K562 (cell line): ENCODE data around the gene ZNF41. TPM values are rescaled to one million over a fixed set of nuclear protein-coding genes. Genes with fewer than 3 reads are reported as not detected.

Source experiments
- CBFA2T2 ChIP-seq: fragments of 450-650 bp; conservative IDR thresholded peaks from 2 replicates; pipeline ENCODE4 v1.6.1; 2017; ENCODE audit warnings: mild to moderate bottlenecking
- FOXJ2 ChIP-seq: fragments of 200-800 bp; sonication (Bioruptor generic); IDR thresholded peaks from 2 replicates; pipeline ENCODE4 v1.6.1; 2016; ENCODE audit warnings: missing genetic modification characterization, missing compliant biosample characterization
- HMGN3 ChIP-seq: IDR thresholded peaks from 2 replicates; pipeline ENCODE4 v1.6.1; 2011; ENCODE audit warnings: borderline replicate concordance, low read depth, mild to moderate bottlenecking, mixed read lengths, low read length; ENCODE audit not compliant: insufficient read length; ENCODE audit errors: extremely low read depth
- IRF2 ChIP-seq: sonication (generic); formaldehyde crosslinking; IDR thresholded peaks from 2 replicates; pipeline ENCODE4 v1.8.1; 2022; ENCODE audit warnings: mild to moderate bottlenecking, missing genetic modification reagents
- MAZ ChIP-seq, 2 experiments: fragments of 450-650 bp in 1 of 2; sonication (generic) in 1 of 2; formaldehyde crosslinking; IDR thresholded peaks in 1 of 2; conservative IDR thresholded peaks in 1 of 2; 2 replicates each; pipeline versions ENCODE4 v1.4.0 to v1.5.0; 2020; ENCODE audit warnings: mild to moderate bottlenecking in 1 of 2, missing genetic modification reagents in 1 of 2
- NFXL1 ChIP-seq: fragments of 450-650 bp; formaldehyde crosslinking; IDR thresholded peaks from 2 replicates; pipeline ENCODE4 v1.4.0; 2021; ENCODE audit warnings: mild to moderate bottlenecking
- SMARCE1 ChIP-seq: fragments of 450-650 bp; IDR thresholded peaks from 2 replicates; pipeline ENCODE4 v1.7.1; 2016; ENCODE audit warnings: mild to moderate bottlenecking
- polyA plus RNA-seq, 8 experiments: library from polyadenylated mRNA; depleted of rRNA in 4 of 8; stranded (reverse) in 5 of 8; unstranded in 3 of 8; fragments of >200 nt; fragmentation: Nextera tagmentation in 2 of 8; fragmentation: Illumina TruSeq in 1 of 8; extraction: Ambion mirVana in 2 of 8; extraction: Trizol in 1 of 8; gene quantifications; 2 replicates each; pipeline versions ENCODE4 v1.2.1 to v1.2.3, GENCODE V29; 2011 to 2014; ENCODE audit warnings: inconsistent platforms in 1 of 8, missing spikeins in 1 of 8
- total RNA-seq, 7 experiments: library from RNA; depleted of rRNA in 6 of 7; stranded (reverse); fragments of >200 nt in 6 of 7; fragmentation: Illumina TruSeq in 2 of 7; extraction: Trizol in 2 of 7; gene quantifications; 2 replicates each; pipeline versions ENCODE4 v1.2.1 to v1.2.3, GENCODE V29; 2011 to 2021; ENCODE audit warnings: low replicate concordance in 1 of 7
- TF ChIP-seq, protein P1 (sequence below), 2 experiments: fragments of 450-650 bp in 1 of 2; sonication (generic) in 1 of 2; formaldehyde crosslinking in 1 of 2; IDR thresholded peaks in 1 of 2; conservative IDR thresholded peaks in 1 of 2; 2 replicates each; pipeline versions ENCODE4 v1.6.1 to v1.8.1; 2016 to 2023; ENCODE audit warnings: mild to moderate bottlenecking in 2 of 2, moderate library complexity in 2 of 2, inconsistent platforms in 1 of 2, missing genetic modification reagents in 1 of 2
- TF ChIP-seq, protein P2 (sequence below): sonication (generic); formaldehyde crosslinking; IDR thresholded peaks from 2 replicates; pipeline ENCODE4 v1.8.0; 2022; ENCODE audit warnings: missing genetic modification reagents, mild to moderate bottlenecking, borderline replicate concordance
- TF ChIP-seq, protein P3 (sequence below), 3 experiments: IDR thresholded peaks in 2 of 3; conservative IDR thresholded peaks in 1 of 3; 2 replicates each; pipeline ENCODE4 v1.5.1; 2011 to 2012; ENCODE audit warnings: low read length in 3 of 3, mild to moderate bottlenecking in 3 of 3, control low read depth in 2 of 3, improper control_type of control experiment in 1 of 3, inconsistent platforms in 1 of 3, low read depth in 1 of 3, mixed read lengths in 1 of 3, moderate library complexity in 1 of 3; ENCODE audit not compliant: insufficient read depth in 2 of 3
- TF ChIP-seq, protein P4 (sequence below): fragments of 250-450 bp; sonication (Bioruptor Pico); IDR thresholded peaks from 2 replicates; pipeline ENCODE4 v1.4.0; 2020; ENCODE audit warnings: mild to moderate bottlenecking, moderate library complexity, borderline replicate concordance
- TF ChIP-seq, protein P5 (sequence below): sonication (generic); formaldehyde crosslinking; IDR thresholded peaks from 2 replicates; pipeline ENCODE4 v1.8.1; 2022; ENCODE audit warnings: missing genetic modification reagents
- TF ChIP-seq, protein P6 (sequence below), 2 experiments: IDR thresholded peaks in 1 of 2; conservative IDR thresholded peaks in 1 of 2; 2 replicates each; pipeline ENCODE4 v1.6.1; 2016; ENCODE audit warnings: low read depth in 2 of 2, mild to moderate bottlenecking in 1 of 2, missing compliant biosample characterization in 1 of 2, missing genetic modification characterization in 1 of 2, moderate library complexity in 1 of 2

The ZNF41 gene
- total and polyA plus RNA-seq, 9 of the 15 experiments (the other 6 are each of a cell fraction or from before 2014, with no cell fraction given) = 0.53 to 8.6 (median 6.6) TPM

DNA sequence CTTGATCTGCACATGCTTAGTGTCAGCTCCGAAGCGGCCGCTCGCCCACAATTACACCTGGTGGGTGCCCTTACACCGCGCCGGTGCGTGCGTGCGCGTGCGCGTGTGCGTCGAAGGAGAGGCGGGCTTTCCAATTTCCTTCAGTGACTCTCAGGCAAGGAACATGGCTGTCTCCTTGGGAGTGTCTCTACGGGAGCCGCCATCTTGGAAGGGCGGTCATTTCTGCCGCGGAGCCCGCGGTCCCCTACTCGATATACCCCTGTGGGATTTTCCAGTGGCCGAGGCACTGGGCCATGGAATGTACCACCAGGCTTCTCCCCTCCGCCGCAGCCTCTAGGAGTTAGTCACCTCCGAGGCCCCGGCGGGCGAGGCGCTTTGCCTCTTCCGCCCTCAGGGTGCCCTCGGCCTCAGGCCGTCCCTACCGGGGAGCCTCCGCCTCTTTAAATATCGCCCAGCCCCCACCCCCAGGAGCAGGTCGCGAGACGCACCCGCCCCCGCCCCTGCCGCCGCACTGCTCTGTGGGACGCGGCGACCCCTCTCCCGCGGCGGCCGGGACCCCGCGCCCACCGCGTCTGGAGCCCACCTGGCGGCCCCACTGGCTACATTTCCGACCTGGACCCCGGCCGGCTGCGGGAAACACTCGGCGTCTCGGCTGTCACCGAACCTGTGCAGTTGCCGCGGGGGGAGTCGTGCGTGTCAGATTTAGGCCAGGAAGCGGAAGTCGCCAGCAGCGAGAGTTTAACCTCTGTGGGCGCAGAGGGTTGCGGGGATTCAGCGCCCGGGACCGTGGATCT is at the start of gene ZNF41 (continued):
- TF ChIP-seq HMGN3 = no peak
- TF ChIP-seq FOXJ2 (tag) = no peak
- TF ChIP-seq IRF2 (CRISPR knock-in tag) = no peak
- TF ChIP-seq, protein P1, sequence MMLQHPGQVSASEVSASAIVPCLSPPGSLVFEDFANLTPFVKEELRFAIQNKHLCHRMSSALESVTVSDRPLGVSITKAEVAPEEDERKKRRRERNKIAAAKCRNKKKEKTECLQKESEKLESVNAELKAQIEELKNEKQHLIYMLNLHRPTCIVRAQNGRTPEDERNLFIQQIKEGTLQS (IDR thresholded peaks at IDR 0.05) = no peak
- TF ChIP-seq, protein P1 (CRISPR knock-in tag; conservative IDR thresholded peaks at IDR 0.05) = no peak
- TF ChIP-seq SMARCE1 = no peak
- TF ChIP-seq NFXL1 (CRISPR knock-in tag) = no peak
- TF ChIP-seq, protein P2, sequence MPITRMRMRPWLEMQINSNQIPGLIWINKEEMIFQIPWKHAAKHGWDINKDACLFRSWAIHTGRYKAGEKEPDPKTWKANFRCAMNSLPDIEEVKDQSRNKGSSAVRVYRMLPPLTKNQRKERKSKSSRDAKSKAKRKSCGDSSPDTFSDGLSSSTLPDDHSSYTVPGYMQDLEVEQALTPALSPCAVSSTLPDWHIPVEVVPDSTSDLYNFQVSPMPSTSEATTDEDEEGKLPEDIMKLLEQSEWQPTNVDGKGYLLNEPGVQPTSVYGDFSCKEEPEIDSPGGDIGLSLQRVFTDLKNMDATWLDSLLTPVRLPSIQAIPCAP = no peak
- TF ChIP-seq MAZ (CRISPR knock-in tag; conservative IDR thresholded peaks at IDR 0.05 in 1 of 2, IDR thresholded peaks at IDR 0.05 in 1 of 2) = peak in 1 of 2 experiments; percentile 47; a peak in 1 of 4 replicates
- TF ChIP-seq CBFA2T2 = no peak
- TF ChIP-seq, protein P3, sequence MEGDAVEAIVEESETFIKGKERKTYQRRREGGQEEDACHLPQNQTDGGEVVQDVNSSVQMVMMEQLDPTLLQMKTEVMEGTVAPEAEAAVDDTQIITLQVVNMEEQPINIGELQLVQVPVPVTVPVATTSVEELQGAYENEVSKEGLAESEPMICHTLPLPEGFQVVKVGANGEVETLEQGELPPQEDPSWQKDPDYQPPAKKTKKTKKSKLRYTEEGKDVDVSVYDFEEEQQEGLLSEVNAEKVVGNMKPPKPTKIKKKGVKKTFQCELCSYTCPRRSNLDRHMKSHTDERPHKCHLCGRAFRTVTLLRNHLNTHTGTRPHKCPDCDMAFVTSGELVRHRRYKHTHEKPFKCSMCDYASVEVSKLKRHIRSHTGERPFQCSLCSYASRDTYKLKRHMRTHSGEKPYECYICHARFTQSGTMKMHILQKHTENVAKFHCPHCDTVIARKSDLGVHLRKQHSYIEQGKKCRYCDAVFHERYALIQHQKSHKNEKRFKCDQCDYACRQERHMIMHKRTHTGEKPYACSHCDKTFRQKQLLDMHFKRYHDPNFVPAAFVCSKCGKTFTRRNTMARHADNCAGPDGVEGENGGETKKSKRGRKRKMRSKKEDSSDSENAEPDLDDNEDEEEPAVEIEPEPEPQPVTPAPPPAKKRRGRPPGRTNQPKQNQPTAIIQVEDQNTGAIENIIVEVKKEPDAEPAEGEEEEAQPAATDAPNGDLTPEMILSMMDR (IDR thresholded peaks at IDR 0.05 in 2 of 3, conservative IDR thresholded peaks at IDR 0.05 in 1 of 3; ENCODE audit: insufficient read depth in 2 of 3, low read depth in 1 of 3, low read length in 3 of 3) = no peak
- TF ChIP-seq, protein P4, sequence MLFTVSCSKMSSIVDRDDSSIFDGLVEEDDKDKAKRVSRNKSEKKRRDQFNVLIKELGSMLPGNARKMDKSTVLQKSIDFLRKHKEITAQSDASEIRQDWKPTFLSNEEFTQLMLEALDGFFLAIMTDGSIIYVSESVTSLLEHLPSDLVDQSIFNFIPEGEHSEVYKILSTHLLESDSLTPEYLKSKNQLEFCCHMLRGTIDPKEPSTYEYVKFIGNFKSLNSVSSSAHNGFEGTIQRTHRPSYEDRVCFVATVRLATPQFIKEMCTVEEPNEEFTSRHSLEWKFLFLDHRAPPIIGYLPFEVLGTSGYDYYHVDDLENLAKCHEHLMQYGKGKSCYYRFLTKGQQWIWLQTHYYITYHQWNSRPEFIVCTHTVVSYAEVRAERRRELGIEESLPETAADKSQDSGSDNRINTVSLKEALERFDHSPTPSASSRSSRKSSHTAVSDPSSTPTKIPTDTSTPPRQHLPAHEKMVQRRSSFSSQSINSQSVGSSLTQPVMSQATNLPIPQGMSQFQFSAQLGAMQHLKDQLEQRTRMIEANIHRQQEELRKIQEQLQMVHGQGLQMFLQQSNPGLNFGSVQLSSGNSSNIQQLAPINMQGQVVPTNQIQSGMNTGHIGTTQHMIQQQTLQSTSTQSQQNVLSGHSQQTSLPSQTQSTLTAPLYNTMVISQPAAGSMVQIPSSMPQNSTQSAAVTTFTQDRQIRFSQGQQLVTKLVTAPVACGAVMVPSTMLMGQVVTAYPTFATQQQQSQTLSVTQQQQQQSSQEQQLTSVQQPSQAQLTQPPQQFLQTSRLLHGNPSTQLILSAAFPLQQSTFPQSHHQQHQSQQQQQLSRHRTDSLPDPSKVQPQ (CRISPR knock-in tag) = no peak
- TF ChIP-seq, protein P5, sequence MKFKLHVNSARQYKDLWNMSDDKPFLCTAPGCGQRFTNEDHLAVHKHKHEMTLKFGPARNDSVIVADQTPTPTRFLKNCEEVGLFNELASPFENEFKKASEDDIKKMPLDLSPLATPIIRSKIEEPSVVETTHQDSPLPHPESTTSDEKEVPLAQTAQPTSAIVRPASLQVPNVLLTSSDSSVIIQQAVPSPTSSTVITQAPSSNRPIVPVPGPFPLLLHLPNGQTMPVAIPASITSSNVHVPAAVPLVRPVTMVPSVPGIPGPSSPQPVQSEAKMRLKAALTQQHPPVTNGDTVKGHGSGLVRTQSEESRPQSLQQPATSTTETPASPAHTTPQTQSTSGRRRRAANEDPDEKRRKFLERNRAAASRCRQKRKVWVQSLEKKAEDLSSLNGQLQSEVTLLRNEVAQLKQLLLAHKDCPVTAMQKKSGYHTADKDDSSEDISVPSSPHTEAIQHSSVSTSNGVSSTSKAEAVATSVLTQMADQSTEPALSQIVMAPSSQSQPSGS (CRISPR knock-in tag) = no peak
- TF ChIP-seq, protein P6, sequence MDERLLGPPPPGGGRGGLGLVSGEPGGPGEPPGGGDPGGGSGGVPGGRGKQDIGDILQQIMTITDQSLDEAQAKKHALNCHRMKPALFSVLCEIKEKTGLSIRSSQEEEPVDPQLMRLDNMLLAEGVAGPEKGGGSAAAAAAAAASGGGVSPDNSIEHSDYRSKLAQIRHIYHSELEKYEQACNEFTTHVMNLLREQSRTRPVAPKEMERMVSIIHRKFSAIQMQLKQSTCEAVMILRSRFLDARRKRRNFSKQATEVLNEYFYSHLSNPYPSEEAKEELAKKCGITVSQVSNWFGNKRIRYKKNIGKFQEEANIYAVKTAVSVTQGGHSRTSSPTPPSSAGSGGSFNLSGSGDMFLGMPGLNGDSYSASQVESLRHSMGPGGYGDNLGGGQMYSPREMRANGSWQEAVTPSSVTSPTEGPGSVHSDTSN (CRISPR knock-in tag; IDR thresholded peaks at IDR 0.05; ENCODE audit: low read depth) = no peak
- TF ChIP-seq, protein P6 (tag; conservative IDR thresholded peaks at IDR 0.05; ENCODE audit: low read depth) = no peak
